Endometrial microvascular endothelial cells (primary cell): ENCODE data around the gene TBCD. TPM values are rescaled to one million over a fixed set of nuclear protein-coding genes. Genes with fewer than 3 reads are reported as not detected.
"Not testable (repeated sequence)": the region's sequence is repeated elsewhere in the genome, so short reads cannot be mapped to it uniquely, and the experiment has no call there.

ENCODE experiments used
- in situ Hi-C: cut with HindIII; loops from 2 replicates; pipeline ENCODE4 v1.10.0; 2017; ENCODE audit warnings: low sequenced_read_pairs, low pct_unique_long_range_greater_than_20kb; ENCODE audit errors: inconsistent ontology term
- total RNA-seq: library from RNA; depleted of rRNA; stranded (reverse); fragments of >200 nt; gene quantifications from one replicate; pipeline ENCODE4 v1.2.3, GENCODE V29; 2015; ENCODE audit errors: inconsistent ontology term

The TBCD gene
- total RNA-seq, 1 donor from 2014 or later: 88.0 TPM

- in situ Hi-C loops: no loop called here
Observed at GRCh38 chr17:82783498-82783897, 31.6 kb downstream of the TBCD start.

- in situ Hi-C loops: not testable (repeated sequence)
Observed at GRCh38 chr17:82785581-82785980, 33.7 kb downstream of the TBCD start.

- in situ Hi-C loops: no loop called here
Observed at GRCh38 chr17:82786427-82786826, 34.6 kb downstream of the TBCD start.

- in situ Hi-C loops: no loop called here
Observed at GRCh38 chr17:82787081-82787848, 35.4 kb downstream of the TBCD start.

- in situ Hi-C loops: no loop called here
Observed at GRCh38 chr17:82788206-82789001, 36.5 kb downstream of the TBCD start.

- in situ Hi-C loops: no loop called here
Observed at GRCh38 chr17:82789051-82789592, 37.3 kb downstream of the TBCD start.

- in situ Hi-C loops: no loop called here
Observed at GRCh38 chr17:82789806-82790205, 37.9 kb downstream of the TBCD start.

GRCh38 chr17:82790391-82790790 lies 38.5 kb downstream of the TBCD start:
- in situ Hi-C loops: no loop called here

GRCh38 chr17:82791532-82791931 lies 39.7 kb downstream of the TBCD start:
- in situ Hi-C loops: no loop called here

GRCh38 chr17:82793974-82794630 lies 42.2 kb downstream of the TBCD start:
- in situ Hi-C loops: no loop called here

- in situ Hi-C loops: no loop called here
Observed at GRCh38 chr17:82794781-82795482, 43.1 kb downstream of the TBCD start.

- in situ Hi-C loops: no loop called here
Observed at GRCh38 chr17:82795615-82796014, 43.8 kb downstream of the TBCD start.

GRCh38 chr17:82797061-82797460 lies 45.2 kb downstream of the TBCD start:
- in situ Hi-C loops: no loop called here

- in situ Hi-C loops: no loop called here
Observed at GRCh38 chr17:82798752-82799151, 46.9 kb downstream of the TBCD start.

- in situ Hi-C loops: no loop called here
Observed at GRCh38 chr17:82799591-82799990, 47.7 kb downstream of the TBCD start.

GRCh38 chr17:82800885-82801284 lies 49.0 kb downstream of the TBCD start:
- in situ Hi-C loops: no loop called here

GRCh38 chr17:82801377-82801970 lies 49.6 kb downstream of the TBCD start:
- in situ Hi-C loops: no loop called here

- in situ Hi-C loops: no loop called here
Observed at GRCh38 chr17:82802075-82802780, 50.4 kb downstream of the TBCD start.
